ENCODE data around the gene SH3GL2. TPM values are rescaled to one million over a fixed set of nuclear protein-coding genes. Genes with fewer than 3 reads are reported as not detected.

SH3GL2 gene
- total RNA-seq, 1 experiment from 2014 or later = not detected

DNA sequence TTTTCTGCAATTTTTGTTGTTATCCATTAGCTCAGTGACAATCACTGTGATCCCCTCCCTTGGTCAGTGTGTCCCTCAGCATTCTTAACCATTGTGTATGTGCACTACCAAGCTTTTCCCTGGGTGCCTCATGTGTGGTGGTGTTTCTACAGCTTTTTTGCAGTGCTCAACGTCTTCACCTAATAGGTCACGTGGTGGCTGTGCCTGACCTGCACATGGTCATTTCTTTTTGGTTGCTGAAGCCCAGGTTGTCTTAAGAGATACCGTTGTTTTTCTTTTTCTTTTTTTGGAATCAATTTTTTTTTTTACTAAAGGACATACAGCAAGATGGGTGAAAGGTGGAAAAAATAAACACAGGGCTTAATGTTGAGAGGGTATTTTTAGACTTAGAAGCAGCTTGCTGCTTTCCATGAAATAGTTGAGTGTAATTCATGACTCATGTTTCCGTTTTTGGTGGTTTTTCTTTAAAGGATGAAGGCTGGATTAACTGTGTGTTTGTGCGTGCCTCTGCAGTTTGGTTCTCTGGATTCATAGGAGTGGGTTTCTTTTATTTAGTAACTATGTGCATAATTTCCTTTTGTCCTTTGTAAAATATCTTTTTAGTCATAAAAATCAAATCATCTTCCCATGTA lies 22.2 kb downstream of the SH3GL2 start:
- in situ Hi-C loops (cut with HindIII; ENCODE audit: low pct_unique_long_range_greater_than_20kb, low sequenced_read_pairs) = no loop called here
- no peak for DNase-seq (ENCODE audit: low read depth)

GRCh38 chr9:17604556-17604955 lies 25.7 kb downstream of the SH3GL2 start:
- no peak for DNase-seq (ENCODE audit: low read depth)
- in situ Hi-C loops (cut with HindIII; ENCODE audit: low pct_unique_long_range_greater_than_20kb, low sequenced_read_pairs) = no loop called here

DNA sequence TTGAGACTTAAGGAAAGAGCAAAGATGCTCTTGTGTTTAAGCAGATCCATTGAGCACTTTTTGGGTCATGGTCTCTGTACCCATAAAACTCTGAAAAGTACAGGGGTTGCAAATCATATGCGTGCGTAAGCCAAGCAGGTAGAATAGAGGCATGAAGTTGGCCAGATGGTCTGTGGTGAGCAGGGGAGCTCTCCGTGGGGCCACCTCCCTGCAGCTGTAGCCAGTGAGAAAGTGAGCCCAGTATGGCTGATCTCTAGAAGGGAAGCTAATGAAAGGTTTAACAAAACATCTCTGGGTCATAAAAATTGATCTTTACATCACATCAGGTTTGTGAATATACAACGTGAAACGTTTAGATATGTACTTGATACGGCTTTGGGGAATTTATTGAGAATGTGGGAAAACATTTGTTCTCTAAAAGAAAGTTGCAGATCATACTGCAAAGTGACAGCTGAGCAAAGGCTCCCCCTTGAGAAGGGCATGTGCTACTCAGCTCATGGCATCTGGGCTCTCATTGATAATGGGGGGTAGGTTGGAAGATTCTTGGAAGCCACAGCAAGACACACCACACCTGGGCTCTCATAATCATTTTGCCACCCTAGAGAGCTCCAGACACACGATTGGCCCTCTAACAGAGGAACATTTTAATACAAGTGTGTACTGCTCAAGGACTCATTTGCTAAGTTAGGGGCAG lies 30.6 kb downstream of the SH3GL2 start:
- in situ Hi-C loops (cut with HindIII; ENCODE audit: low pct_unique_long_range_greater_than_20kb, low sequenced_read_pairs) = no loop called here
- no peak for DNase-seq (ENCODE audit: low read depth)

DNA sequence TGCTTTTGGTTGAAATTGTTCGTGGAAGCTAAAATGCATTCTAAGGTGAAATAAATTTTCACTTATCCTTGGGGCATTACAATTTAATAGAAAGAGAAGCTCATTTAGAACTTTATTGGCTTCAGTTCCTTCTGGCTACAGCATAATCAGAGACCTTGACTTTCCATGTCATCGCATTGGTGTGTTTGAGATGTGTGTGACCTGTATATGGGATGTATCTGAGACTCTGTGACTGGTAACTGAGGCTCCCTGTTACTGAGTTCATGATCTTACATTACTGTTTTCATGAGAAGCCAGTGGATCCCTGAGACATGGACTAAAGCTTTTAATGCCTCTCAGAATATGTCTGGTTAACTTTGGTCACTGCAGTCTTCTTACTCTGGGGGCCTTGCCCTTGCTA lies 32.5 kb downstream of the SH3GL2 start:
- no peak for DNase-seq (ENCODE audit: low read depth)
- in situ Hi-C loops (cut with HindIII; ENCODE audit: low pct_unique_long_range_greater_than_20kb, low sequenced_read_pairs) = no loop called here

- DNase-seq (ENCODE audit: low read depth) = no peak
Observed at GRCh38 chr9:17611917-17612316, 33.1 kb downstream of the SH3GL2 start.

GRCh38 chr9:17613758-17614157 lies 34.9 kb downstream of the SH3GL2 start:
- in situ Hi-C loops (cut with HindIII; ENCODE audit: low pct_unique_long_range_greater_than_20kb, low sequenced_read_pairs) = no loop called here
- no peak for DNase-seq (ENCODE audit: low read depth)

More at GRCh38 chr9:17611917-17612316, 33.1 kb downstream of the SH3GL2 start:
- in situ Hi-C loops (cut with HindIII; ENCODE audit: low pct_unique_long_range_greater_than_20kb, low sequenced_read_pairs) = no loop called here

DNA sequence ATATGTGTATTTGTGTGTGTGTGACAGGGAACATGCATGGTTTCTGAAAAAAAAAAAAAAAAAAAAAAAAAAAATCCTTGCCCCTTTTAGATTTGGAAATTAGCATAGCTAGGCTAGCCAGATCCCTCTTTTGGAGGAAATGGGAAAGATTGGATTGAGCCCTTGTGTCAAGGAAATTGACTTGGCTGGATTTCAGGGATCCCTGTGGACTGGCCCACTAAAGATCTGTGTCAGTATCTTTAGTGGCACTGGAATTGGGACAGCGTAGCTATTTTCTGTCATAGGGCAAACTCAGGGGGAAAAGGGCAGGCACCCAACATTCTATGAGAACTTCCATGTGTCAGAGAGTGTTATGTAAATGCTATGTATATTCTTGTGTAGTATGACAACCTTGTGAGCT lies 35.4 kb downstream of the SH3GL2 start:
- in situ Hi-C loops (cut with HindIII; ENCODE audit: low pct_unique_long_range_greater_than_20kb, low sequenced_read_pairs) = no loop called here
- no peak for DNase-seq (ENCODE audit: low read depth)

GRCh38 chr9:17614903-17615302 lies 36.0 kb downstream of the SH3GL2 start:
- DNase-seq (ENCODE audit: low read depth) = no peak
- in situ Hi-C loops (cut with HindIII; ENCODE audit: low pct_unique_long_range_greater_than_20kb, low sequenced_read_pairs) = no loop called here

- in situ Hi-C loops (cut with HindIII; ENCODE audit: low pct_unique_long_range_greater_than_20kb, low sequenced_read_pairs) = no loop called here
- no peak for DNase-seq (ENCODE audit: low read depth)
Observed at GRCh38 chr9:17622141-17622540, 43.3 kb downstream of the SH3GL2 start.

DNA sequence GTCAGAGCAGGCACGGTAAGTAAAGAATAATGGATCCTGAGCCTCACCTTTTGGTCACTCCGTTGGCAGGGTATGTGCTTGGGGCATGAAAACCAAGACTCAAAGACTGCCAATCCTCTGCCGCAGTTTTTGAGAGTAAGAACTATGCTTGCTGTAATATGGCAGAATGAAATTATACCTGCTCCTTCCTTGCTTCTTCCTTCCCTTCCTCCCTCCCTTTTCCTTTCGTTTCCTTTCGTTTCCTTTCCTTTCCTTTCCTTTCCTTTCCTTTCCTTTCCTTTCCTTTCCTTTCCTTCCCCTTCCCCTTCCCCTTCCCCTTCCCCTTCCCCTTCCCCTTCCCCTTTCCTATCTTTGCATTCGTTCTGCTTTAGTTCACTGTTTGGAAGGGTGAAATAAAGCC lies 43.9 kb downstream of the SH3GL2 start:
- DNase-seq (ENCODE audit: low read depth) = no peak
- in situ Hi-C loops (cut with HindIII; ENCODE audit: low pct_unique_long_range_greater_than_20kb, low sequenced_read_pairs) = no loop called here

GRCh38 chr9:17623965-17624364 lies 45.1 kb downstream of the SH3GL2 start:
- DNase-seq (ENCODE audit: low read depth) = no peak
- in situ Hi-C loops (cut with HindIII; ENCODE audit: low pct_unique_long_range_greater_than_20kb, low sequenced_read_pairs) = no loop called here

- no peak for DNase-seq (ENCODE audit: low read depth)
- in situ Hi-C loops (cut with HindIII; ENCODE audit: low pct_unique_long_range_greater_than_20kb, low sequenced_read_pairs) = no loop called here
Observed at GRCh38 chr9:17624571-17624970, 45.7 kb downstream of the SH3GL2 start.

DNA sequence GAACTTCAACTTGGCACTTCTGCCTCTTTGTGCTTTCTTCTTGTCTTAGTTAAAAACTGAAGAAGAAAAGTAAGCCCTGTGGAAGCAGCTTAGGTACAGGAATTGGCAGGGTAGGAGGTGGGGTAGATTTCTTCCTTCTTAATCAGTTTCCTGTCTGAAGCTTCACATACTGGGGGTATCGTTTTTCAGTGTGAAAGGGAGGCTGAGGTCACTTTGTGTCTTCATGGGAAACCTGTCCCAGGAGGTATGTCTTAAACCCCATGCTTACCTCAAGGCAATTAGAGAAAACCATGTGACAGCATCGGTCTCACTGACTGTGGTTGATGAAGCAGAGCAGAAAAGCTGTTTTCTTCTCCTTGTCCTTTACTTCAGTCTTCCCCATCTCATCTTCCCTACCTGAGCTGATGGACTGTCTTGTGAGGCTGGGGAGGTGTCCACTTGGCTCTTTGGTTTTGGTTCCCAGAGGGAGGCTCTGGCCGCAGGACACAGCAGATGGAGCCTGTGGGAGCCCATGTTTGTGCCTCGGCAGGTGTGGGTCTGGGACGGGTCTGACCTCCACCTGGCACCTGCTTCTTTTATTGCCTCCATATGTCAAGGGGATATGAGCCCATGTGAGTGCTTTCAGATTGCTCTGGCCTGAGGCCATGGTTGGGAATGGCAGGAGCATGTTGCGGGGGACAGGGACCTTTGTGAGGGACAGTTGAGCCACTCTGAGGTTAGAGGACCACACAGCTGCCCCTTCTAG lies 47.0 kb downstream of the SH3GL2 start:
- in situ Hi-C loops (cut with HindIII; ENCODE audit: low pct_unique_long_range_greater_than_20kb, low sequenced_read_pairs) = no loop called here
- DNase-seq (ENCODE audit: low read depth) = no peak

DNA sequence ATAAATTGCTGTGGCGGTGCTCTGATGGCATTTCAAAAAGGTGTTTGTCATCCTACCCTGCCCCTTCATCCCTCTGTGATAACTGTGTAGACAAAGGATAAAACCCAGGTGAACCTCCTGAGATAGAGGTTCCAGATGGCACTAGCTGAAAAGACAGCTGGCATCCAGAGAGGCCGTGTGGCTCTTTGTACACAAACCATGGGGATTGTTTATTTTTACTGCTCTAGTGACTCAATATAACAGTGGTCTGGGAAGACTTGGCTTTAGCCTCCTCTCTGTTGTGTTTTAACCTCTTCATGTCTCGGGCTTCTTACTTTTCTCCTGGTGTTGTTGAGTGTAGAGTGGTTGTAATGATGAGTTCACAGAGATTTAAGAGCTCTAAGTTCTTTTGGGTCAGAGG lies 48.8 kb downstream of the SH3GL2 start:
- in situ Hi-C loops (cut with HindIII; ENCODE audit: low pct_unique_long_range_greater_than_20kb, low sequenced_read_pairs) = no loop called here
- no peak for DNase-seq (ENCODE audit: low read depth)

GRCh38 chr9:17628624-17629023 lies 49.8 kb downstream of the SH3GL2 start:
- in situ Hi-C loops (cut with HindIII; ENCODE audit: low pct_unique_long_range_greater_than_20kb, low sequenced_read_pairs) = no loop called here
- DNase-seq (ENCODE audit: low read depth) = no peak

- in situ Hi-C loops (cut with HindIII; ENCODE audit: low pct_unique_long_range_greater_than_20kb, low sequenced_read_pairs) = no loop called here
- DNase-seq (ENCODE audit: low read depth) = no peak
Observed at GRCh38 chr9:17630531-17630949, 51.7 kb downstream of the SH3GL2 start.

DNA sequence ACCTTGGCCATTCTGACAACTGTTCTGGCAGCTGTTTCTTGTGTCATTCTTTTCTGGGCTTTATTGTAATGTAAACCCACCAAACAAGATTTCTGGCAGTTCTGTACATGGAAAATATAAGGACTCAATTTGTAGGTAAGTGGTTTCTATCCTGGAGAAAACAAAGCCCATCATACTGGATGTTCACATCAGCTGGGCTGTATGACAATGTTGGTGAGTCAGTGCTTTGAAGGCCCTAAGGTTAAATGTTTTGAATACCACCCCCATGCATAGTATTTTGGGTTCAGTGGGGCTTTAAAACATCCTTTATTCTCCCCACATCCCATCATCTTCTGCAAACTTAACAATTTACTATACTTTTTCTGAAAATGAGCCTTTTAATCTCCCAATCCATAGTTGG lies 52.5 kb downstream of the SH3GL2 start:
- no peak for DNase-seq (ENCODE audit: low read depth)
- in situ Hi-C loops (cut with HindIII; ENCODE audit: low pct_unique_long_range_greater_than_20kb, low sequenced_read_pairs) = no loop called here

- in situ Hi-C loops (cut with HindIII; ENCODE audit: low pct_unique_long_range_greater_than_20kb, low sequenced_read_pairs) = no loop called here
- no peak for DNase-seq (ENCODE audit: low read depth)
Observed at GRCh38 chr9:17632994-17633393, 54.1 kb downstream of the SH3GL2 start.

- in situ Hi-C loops (cut with HindIII; ENCODE audit: low pct_unique_long_range_greater_than_20kb, low sequenced_read_pairs) = no loop called here
- DNase-seq (ENCODE audit: low read depth) = no peak
Observed at GRCh38 chr9:17635115-17635890, 56.4 kb downstream of the SH3GL2 start.

All from Caki2 (cell line).